Activated effector memory CD4-positive, alpha-beta T cell treated with anti-CD3 and anti-CD28 coated beads, Interleukin-2, amount 50 U/mL, for 16 hours (primary cell): ENCODE results near the gene PLAGL1.
"Not testable (repeated sequence)": the region's sequence is repeated elsewhere in the genome, so short reads cannot be mapped to it uniquely, and the experiment has no call there.

Experiments used
- DNase-seq: peaks from one replicate; pipeline ENCODE4 v3.0.0-alpha.2; 2020

PLAGL1 gene

GRCh38 chr6:144008120-144008811 is at the start of gene PLAGL1:
Gene PLAGL1 (minus strand): TSS chr6:144008259. CDS start chr6:143948136, 60,123 bp downstream.
- peak; percentile 64 for DNase-seq

- peak; percentile 72 for DNase-seq
Observed at GRCh38 chr6:144055121-144055931, 47.3 kb upstream of the PLAGL1 start.

- DNase-seq, result no peak
Observed at GRCh38 chr6:144053601-144054000, 45.5 kb upstream of the PLAGL1 start.

GRCh38 chr6:144052488-144052887 is 44.4 kb upstream of the PLAGL1 start:
- DNase-seq, result no peak

GRCh38 chr6:144049386-144049785 is 41.3 kb upstream of the PLAGL1 start:
- no peak for DNase-seq

GRCh38 chr6:144047688-144048087 is 39.6 kb upstream of the PLAGL1 start:
- no peak for DNase-seq

- not testable (repeated sequence) for DNase-seq
Observed at GRCh38 chr6:144046672-144047071, 38.6 kb upstream of the PLAGL1 start.

GRCh38 chr6:144044989-144045388 is 36.9 kb upstream of the PLAGL1 start:
- DNase-seq, result not testable (repeated sequence)

GRCh38 chr6:144036835-144037195 is 28.8 kb upstream of the PLAGL1 start:
- DNase-seq, result no peak

GRCh38 chr6:144036064-144036834 is 28.2 kb upstream of the PLAGL1 start:
- DNase-seq, result no peak

- DNase-seq, result no peak
Observed at GRCh38 chr6:144035416-144035815, 27.4 kb upstream of the PLAGL1 start.

GRCh38 chr6:144033816-144034735 is 26.0 kb upstream of the PLAGL1 start:
- DNase-seq, result no peak

- no peak for DNase-seq
Observed at GRCh38 chr6:144029452-144029851, 21.4 kb upstream of the PLAGL1 start.

- no peak for DNase-seq
Observed at GRCh38 chr6:144027932-144028587, 20.0 kb upstream of the PLAGL1 start.

GRCh38 chr6:144023216-144023615 is 15.2 kb upstream of the PLAGL1 start:
- DNase-seq, result no peak

GRCh38 chr6:144019929-144020328 is 11.9 kb upstream of the PLAGL1 start:
- DNase-seq, result no peak

- no peak for DNase-seq
Observed at GRCh38 chr6:144017166-144018094, 9.4 kb upstream of the PLAGL1 start.

- DNase-seq, result peak; percentile 85
Observed at GRCh38 chr6:144013486-144013909, 5.4 kb upstream of the PLAGL1 start.

- DNase-seq, result no peak
Observed at GRCh38 chr6:144012534-144012933, 4.5 kb upstream of the PLAGL1 start.

GRCh38 chr6:144009628-144010027 is 1.6 kb upstream of the PLAGL1 start:
- not testable (repeated sequence) for DNase-seq

- DNase-seq, result no peak
Observed at GRCh38 chr6:144008846-144009245, 787 bp upstream of the PLAGL1 start.
